ENCODE data around the gene DDI1.
"Not testable (repeated sequence)": the region's sequence is repeated elsewhere in the genome, so short reads cannot be mapped to it uniquely, and the experiment has no call there.

The DDI1 gene

DNA sequence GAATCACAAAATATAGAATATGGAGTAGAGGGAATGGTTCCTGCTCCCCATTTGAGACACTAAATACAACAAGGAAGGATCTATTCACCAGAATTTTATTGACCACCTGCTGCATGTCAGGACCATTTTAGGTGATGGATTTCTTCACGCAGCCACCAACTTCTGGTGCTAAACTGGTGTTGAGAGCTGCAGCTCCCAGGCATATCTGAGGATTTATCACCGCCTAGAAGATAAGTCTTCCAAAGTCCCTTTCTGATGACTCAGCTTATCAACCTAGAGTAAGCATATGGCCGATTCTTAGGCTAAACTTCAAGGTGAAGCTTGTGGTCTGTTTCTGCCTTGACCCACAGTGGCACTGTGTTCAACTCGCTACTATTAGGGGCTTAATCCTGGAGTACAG lies 6.7 kb downstream of the DDI1 start:
- no peak for FAIRE-seq

DNA sequence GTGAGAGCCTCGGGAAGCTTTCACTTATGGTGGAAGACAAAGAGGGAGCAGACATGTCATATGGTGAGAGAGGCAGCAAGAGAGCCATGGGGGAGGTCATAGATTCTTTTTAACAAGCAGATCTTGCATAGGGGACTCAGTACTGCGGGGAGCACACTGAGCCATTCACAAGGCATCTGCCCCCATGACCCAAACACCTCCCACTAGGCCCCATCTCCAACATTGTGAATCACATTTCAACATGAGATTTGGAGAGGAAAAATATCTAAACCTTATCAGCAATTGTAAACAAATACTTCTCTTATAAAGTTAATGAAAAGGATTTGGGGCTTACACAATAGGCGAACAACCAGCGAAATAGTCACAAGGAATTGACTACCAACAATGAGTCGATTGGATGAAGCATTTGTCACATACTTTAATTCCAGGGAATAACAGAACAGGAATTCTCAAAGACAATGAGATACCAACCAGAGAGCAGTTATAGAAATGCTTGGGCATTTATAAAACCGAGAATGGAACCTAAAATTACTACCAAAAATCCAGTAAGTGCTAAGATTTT lies 7.3 kb downstream of the DDI1 start:
- FAIRE-seq, result no peak

DNA sequence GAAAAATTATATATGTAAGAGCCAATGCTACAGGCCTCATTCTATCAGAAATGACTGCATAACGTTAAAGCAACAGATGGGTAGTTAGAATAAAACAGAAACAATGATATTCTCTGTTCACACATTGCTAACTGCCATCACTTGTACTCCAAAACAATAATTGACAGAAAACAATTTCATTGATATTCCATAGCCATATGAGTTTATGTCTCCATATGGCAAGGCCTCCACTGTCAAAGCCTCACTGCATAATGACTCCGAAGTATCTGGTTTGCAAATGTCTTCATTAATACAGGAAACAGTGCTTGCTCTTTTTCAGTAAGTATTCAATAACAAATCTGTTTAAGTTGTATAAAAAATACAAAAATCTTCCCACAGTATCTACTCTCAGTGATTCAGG lies 9.9 kb downstream of the DDI1 start:
- FAIRE-seq, result no peak

DNA sequence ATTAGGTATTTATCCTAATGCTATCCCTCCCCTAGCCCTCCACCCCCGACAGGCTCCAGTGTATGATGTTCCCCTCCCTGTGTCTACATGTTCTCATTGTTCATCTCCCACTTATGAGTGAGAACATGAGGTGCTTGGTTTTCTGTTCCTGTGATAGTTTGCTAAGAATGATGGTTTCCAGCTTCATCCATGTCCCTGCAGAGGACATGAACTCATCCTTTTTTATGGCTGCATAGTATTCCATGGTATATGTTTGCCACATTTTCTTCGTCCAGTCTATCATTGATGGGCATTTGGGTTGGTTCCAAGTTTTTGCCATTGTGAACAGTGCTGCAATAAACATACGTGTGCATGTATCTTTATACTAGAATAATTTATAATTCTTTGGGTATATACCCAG lies 10.4 kb downstream of the DDI1 start:
- not testable (repeated sequence) for FAIRE-seq

DNA sequence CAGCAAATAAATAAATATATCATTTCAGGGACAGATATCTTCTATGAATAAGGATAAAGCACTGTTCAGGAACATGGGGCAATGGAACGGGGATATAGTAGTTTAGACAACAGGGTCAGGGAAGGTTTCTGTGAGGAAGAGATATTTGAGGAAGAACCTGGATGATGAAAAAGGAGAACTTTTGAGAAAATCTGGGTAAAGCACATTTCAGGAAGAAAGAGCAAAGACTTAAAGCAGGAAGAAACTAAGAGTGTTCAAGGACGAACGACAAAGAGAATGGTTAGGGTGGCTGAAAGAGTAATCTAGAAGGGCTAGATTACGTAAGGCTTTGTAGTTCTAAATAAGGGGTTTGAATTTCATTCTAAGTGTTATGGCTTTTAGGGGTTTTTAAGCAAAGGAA lies 12.7 kb downstream of the DDI1 start:
- FAIRE-seq, result no peak

DNA sequence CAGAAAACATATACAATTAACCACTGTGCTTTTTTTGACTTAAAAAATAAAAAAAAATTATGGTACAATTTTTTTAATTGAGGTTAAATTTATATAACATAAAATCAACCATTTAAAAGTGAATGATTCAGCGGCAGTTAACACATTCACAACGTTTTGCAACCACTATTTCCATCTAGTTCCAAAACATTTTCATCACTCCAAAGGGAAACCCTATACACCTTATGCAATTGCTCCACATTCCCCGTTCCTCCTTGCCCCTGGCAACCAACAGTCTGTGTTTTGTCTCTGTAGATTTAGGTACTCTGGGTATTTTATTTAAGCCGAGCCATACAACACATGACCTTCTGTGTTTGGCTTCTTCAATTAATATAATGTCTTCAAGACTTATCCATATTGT lies 15.3 kb downstream of the DDI1 start:
- FAIRE-seq, result no peak

DNA sequence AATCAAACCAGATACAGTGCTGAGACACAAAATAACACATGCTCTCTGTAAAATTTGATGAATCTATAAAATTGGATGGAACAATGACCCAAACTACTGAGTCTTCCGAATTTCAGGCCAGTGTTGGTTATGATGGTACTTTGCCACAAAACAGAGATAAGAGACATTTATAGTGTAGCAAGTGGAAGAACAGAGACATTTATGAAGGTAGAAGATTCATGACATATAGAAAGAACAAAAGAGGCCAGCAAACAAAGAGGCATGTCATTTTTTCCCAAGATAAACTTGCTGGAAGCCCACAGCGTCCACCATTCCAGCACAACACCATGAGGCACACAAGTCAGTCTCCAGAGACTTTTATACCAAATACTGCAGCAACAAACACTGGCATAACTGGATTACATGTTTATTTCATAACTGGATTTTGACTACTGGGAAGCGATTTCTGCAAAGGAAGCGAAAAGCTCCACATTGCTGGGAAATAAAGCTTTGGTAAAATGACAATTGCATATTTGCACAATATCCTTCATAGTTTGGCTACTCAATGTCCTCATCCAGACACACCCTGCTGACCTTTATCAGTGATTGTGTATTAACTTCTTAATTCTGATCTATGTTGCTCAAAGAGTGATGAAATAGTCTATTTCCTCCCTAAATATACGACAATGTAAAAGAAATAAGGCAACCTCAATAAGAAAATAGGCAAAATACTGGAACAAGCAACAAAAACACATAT lies 17.5 kb downstream of the DDI1 start:
- no peak for FAIRE-seq

DNA sequence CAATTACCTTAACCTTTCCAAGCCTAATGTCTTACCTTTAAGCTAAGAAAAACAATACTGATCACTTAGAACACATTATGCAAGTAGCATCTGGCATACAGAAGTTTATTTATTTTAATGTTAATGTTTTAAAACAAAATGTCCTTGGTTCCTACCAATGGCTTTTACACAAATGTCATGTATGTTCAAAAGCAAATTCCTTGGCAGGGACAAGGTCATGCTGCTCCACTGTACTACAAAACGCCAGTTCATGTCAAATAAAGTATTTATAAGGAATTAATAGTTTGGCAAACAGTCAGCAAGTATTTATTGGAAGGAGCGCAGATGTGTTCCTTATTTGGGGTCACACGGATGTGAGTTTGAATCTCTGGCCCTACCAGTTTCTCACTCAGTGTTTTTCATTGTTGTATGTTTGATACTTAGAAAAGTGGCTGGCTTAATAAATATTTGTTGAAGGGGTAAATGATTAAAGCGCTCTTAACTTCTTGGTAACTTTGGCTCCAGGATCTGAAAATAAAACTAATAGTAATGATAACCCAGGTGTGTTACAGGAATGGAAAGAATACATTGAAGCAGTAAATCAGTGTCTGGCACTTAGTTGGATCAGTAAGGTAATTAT lies 18.6 kb downstream of the DDI1 start:
- no peak for FAIRE-seq

DNA sequence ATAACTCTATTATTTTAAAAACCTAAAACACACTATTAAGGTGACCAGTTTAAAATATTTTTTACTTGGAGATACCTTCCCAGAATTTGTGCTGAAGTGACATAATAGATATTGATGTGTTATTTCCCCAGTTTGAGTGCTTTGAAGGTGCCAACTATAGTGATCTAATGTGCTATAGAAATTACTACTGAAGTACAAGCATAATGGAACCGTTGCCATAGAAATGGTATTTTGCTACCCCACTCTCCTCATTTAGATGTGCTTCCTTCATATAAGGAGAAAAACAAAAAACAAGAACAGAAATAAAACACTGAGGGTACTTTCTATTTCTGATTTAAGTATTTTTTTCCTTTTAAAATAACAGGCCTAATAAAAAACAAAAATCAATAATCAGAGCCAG lies 19.2 kb downstream of the DDI1 start:
- FAIRE-seq, result no peak

DNA sequence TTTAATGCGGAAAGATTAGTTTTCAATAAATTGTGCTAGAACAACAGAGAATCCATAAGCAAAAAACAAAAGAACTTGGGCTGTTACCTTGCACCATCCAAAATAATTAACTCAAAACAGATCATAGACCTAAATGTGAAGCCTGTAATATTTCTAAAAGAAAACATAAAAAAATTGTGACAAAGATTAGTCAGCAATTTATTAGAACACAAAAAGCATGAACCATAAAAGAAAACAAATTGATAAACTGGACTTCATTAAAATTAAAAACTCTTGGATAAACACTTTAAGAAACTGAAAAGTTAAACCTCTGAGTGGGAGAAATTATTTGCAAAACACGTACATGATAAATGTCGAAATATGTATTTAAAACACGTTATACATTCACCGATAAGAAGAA lies 21.5 kb downstream of the DDI1 start:
- FAIRE-seq, result no peak

DNA sequence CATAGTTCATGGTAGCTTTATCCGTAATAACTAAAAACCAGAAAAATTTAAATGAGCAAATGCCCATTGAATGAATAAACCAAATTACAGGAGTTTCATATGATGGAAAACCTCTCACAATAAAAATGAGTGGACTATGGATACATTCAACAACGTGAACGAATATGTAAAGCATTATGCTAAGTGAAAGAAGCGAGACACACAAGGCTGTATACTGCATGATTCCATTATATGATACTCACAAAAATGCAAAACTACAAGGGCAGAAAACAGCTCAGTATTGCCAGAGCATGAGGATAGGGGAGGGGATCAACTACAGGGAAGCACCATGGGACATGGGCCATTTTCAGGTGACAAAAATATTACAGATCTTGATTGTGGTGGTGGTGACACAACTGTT lies 22.2 kb downstream of the DDI1 start:
- no peak for FAIRE-seq

DNA sequence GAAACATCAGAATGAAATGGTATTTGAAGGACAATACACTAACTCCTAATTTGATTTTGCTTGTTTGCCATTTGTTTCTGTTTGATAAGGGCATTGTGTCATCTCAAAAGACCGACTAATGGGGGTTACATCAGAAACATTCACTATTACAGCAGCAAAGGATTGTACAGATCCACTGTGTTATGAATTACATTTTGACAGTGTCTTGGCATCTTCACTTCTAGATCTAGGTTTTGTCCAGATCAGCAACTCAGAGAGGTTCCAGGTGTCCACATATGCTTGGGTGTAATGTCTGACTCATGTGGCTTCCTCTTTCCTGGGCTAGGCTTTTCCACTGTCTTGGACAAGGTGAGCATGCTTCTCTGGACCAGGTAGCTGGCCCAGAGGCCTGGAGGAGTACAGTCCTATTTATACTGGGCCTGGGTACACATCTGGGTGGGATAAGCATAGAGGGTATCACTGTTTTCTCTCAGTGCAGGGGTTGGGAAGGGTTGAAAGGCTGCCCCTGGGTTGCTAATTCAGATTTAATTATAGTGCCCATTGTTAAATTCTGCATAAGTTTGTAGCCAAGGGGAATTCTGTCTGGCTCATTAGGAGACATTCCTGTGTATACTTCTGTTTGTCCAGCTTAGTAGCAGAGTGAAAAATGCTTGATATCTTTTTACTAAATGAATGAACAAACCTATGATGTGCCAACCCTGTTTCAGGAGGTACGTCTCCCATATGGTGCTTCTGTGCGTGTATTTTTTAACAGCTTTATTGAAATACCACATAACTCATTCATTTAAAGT lies 23.8 kb downstream of the DDI1 start:
- FAIRE-seq, result no peak

DNA sequence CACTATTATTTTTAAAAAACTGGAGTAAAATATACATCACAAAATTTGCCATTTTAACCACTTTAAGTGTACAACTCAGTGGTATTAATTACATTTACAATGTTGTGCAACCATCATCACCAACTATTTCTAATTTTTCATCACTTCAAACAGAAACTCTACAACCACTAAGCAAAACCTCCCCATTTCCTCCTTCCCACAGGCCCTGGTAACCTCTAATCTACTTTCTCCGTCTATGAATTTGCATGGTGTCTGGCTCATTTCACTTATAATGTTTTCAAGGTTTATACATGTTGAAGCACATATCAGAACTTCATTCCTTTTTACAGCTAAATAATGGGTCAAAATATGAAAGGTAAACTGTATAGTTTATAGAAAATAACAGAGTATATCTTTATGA lies 24.4 kb downstream of the DDI1 start:
- no peak for FAIRE-seq

DNA sequence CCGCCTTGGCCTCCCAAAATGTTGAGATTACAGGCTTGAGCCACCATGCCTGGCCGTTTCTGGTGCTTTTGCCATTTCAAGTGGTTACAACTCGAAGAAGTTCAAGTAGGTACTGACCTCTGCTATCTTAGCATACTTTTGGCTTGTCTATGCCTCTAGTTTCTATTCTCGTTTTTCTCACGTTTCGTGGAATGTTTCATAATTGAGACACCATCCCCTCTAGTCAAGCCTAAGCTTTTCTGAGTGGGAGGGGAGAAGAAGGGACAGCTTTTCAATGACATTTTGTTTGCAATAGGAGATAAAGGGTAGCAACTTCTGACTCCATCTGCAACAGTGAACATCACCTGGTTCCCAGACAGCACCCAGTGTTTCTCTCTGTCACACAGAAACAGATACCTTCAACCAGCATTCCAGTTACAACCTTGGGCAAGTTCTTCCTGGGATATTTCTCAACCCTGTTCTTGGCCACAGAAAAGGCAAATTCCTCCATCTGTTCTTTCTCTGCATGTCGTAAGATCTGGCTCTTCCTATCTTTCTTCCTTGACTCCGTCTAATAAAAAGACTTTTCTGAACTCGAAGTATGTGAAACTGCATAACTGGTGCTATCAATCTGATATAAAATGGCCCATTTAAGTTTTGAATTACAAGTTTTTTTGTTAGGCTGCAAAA lies 25.5 kb downstream of the DDI1 start:
- FAIRE-seq, result no peak

DNA sequence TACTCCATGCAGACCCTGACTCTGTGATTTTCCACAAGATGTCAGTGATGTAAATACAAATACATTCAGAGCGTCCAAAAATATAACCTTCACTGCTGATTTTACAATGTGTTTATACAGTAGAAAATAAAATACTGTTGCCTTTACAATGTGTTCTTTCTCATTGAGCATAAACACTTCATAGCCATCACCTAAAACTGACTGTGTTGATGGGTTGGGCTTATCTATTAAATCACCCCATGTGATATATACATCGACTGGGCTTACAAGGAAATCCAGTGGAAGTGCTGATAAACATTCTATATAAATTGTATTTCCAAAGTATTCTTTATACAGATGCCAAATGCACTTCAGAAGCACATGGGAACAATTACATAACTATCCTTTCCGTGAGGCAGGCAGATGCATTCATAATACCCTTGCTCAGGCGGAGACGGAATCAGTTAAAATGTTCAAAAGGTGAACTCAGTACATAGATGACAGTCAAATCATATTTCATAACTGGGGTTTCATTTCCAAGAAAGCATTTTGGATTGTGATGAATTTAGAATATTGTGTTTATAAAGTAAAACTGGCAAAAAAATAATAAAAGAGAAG lies 27.7 kb downstream of the DDI1 start:
- no peak for FAIRE-seq

DNA sequence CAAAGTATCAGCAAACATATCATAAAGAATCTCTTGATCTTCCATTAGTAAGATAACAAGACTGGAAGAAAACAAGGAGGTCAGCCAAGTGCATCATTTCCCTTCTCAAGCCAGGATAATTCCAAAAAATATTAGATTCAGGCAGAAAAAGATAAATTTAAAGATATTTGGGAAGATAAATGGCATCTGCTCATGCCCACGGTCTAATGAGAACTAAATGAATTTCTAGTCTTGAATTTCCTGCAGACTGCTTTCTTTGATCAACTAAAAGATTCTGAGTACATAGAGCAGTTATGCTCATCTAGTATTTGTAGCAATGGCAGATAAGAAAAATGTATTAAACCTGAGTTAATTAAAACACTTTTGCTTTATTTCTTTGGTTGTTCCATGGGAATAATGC lies 31.1 kb downstream of the DDI1 start:
- no peak for FAIRE-seq

DNA sequence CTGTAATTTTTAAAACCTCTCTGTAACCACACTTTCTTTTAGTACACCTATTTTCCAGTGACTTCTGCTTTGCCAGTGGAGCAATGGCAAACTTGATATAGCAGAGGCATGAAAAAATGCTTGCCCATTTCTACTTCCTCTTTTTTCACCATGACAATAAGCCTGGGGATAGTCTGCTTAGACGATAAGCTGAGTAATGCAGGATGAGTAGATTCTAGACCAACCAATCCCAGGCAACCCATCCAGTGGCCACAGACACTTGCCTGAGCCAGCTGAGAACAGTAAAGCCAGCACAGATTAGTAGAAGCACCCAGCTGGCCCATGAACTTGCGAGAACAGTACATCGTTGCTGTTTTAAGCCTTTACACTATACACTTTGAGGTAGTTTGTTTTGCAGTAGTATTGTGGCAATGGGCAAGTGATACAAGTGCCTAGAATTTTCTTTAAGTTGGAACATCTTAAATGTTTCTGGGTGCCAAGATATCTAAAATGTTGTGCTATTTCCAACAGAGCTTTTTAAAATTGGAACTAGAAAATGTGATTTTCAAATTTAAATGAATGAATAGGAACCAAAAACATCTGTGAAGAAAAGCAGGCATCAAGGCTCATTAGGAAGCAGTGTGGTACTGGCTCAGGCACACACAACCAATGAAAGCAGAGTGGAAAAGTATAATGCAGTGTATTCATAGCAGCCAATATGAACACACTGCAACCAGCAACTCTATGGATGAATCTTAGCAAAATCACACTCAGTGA lies 37.7 kb downstream of the DDI1 start:
- no peak for FAIRE-seq

DNA sequence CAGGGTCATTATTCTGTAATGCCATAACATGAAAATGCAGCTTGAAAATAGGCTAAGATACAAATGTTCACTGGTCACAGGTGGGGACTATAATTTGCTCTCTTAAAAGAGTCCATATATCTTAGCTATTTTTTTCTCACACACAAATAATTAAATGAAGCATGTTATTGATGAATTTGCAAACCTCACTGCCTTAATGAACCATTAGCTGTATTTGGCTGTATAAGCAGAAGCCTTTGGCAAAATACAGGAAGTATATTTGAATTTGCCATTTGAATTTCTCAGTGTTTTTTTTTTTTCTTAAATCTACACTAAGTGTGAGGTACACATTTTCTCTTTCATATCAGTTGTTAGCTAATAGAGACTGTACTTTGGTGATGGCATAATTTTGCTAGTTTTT lies 38.7 kb downstream of the DDI1 start:
- no peak for FAIRE-seq

DNA sequence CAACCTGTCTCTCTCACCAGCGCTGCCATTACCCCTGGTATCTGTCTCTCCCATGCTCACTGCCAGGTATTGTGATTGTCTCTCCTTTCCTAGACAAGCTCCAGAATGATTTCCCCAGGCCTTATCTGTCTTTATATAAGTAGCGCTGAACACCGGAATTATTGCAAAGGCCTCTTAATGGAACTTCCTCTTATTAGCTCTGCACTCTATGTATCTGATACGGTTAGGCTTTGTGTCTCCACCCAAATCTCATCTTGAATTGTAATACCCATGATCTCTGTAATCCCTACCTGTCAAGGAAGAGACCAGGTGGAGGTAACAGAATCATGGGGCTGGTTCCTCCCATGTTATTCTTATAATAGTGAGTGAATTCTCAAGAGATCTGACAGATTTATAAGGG lies 39.3 kb downstream of the DDI1 start:
- no peak for FAIRE-seq

DNA sequence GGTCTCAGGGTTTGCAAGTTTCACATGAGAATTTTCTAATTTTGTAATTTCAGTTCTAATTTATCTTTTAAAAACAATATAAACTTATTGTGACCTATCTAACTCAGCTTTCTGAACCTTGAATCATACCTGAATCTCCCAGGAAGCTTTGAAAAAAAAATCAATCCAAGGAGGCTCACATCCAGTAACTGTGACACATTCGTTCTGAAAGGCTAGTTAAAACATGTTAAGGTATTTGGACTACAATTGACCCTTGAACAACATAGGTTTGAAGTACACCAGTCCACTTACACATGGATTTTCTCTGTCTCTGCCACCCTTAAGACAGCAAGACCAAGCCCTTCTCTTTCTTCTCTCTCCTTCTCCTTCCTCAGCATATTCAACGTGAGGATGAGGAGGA lies 40.0 kb downstream of the DDI1 start:
- FAIRE-seq, result no peak

DNA sequence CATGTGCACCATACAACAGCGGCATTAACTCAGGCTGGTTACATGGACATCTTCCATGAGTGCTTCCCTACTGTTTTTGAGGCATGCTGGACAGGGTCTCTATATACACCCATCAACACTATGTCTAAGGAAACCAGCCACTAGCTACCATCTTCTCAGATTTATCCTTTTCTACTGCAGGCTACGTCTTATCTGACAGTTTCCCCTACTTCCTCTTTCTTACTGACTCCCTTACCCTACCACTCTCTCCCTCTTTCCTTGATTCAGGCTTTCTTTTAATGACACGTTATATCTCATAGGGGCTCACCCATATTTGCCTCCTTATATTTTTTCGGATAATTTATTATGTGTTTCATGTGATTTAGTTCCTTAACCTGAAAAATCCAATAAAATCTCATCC lies 41.8 kb downstream of the DDI1 start:
- no peak for FAIRE-seq

DNA sequence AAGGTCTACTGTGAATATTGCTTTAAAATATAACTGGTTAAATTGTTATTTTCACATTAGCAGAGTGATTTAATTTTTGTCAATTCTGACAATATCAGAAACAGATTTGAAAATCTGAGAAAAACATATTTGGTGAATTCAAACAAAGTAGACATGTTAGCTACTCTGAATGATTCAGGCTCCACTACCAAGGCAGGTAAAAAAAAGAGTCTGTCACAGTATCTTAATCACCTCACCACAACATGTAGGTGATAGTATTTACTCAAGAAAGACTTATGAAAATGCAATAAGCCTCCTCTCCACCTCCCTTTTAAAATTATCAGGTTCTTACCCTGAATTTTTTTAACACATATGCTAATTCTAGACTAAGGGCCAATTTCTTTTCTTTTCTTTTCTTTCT lies 42.6 kb downstream of the DDI1 start:
- no peak for FAIRE-seq

Data from colon (tissue), 2 donors.